Kidney glomerular epithelial cell (primary cell): Measurements from ENCODE around the gene PRSS53.
A peak's percentile ranks its signal among the peaks of the same experiment; 100 is the strongest.
"Not testable (repeated sequence)": the region's sequence is repeated elsewhere in the genome, so short reads cannot be mapped to it uniquely, and the experiment has no call there.

Experiments
- DNase-seq: peaks from one replicate; lab custom pipeline; 2025; lab: John Stamatoyannopoulos, UW

Gene PRSS53

DNA sequence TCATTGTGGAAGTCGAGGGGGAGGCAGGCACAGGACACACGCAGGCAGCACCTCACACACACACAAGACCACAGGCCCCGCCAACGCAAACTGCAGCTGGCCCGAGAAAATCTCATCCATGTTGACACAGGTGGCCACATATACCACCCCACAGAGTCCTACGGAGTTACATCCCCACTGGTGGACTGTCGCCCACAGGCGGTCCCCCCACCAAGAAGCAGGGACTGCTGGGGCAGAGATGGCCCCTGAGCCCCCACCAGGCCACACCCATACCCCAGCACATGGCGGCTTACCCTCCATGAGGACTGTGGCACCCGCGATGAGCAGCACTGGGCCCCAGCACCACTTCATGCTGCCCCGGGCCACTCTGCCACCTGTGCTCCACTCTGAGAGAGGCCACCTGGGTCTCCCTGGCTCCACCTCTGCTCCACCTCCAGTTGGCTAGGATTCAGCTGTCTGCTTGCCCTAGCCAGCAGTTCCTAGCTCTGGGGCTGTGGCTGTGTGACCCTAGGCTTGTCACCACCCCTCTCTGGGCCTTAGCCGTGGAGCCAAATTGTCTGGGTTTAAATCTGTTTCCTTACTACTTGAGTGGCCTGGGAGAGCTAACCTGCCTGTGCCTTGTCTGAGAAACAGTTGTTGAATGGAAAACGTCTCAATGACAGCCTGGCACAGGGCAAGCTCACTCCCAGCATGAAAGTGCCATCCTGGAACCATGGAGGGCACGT is at the start of gene PRSS53:
Gene PRSS53, minus strand, starts transcription at position 485 of the 725 bp plus-strand sequence. Its CDS starts 134 bp downstream, at position 351.
- DNase-seq, result no peak

DNA sequence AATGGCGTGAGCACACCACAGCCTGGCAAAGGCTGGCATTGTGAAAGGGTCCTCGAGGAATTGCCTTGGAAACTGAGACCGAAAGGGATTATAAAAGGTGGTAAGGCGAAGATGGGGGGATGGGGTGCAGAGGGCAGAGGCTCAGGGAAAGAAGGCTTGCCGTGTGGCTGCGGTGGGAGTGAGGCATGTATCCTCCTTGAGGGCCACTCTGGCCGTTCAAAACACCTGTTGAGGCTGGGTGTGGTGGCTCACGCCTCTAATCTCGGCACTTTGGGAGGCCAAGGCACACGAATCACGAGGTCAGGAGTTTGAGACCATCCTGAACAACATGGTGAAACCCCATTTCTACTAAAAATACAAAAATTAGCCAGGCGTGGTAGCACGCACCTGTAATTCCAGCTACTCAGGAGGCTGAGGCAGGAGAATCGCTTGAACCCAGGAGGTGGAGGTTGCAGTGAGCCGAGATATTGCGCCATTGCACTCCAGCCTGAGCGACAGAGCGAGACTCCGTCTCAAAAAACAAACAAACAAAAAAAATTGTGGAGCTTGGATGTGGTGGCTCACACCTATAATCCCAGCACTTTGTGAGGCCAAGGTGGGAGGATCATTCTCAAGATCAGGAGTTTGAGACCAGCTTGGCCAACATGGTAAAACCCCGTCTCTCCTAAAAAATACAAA is 48.2 kb upstream of the PRSS53 start:
- DNase-seq, result not testable (repeated sequence)

DNA sequence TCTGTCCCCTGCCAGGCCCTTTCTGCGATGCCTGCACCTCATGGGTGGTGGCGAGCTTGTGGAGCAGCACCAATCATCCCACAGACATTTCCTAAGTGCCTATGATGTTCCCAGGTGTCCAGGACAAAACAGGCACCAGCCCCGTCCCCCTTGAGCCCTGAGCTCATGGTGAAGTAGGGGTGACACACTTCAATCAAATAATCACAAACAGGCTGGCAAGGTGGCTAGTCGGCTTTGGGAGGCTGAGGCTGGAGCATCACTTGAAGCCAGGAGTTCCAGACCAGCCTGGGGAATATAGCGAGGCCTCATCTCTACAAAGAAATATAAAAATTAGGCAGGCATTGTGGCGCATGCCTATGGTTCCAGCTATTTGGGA is 47.5 kb upstream of the PRSS53 start:
- DNase-seq, result no peak

DNA sequence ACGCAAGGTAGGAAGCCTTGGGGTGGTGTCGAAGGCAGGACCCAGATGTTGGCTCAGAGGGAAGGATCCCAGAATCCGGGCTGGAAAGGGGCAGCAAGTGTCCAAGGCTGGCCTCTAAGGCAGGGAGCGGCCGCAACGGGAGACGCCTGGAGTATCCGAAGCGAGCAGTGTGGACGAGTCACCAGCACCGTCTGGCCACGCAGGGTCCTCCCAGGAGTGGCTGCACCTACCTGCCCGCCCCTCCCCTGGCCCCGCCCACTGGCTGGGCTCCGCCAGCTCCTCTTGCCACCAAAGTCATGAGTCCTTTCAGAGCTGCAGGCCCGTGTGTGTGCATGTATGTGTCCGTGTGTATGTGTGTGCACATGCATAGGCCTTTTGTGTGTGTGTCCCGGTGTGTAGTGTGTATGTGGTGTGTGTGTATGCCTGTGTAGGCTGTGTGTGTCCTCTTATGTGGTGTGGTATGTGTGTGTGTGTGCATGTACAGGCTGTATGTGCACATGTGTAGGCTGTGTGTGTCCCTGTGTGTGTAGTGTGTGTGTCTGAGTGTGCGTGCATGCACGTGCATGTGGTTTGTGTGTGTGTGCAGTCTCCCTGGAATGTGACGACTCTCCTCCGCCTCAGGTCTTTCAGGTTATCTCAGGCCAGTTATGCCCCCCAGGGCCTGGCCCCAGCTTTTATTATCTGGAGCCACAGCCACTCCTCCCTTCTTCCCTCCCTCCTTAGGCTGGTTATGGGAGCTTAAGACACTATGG is 47.0 kb upstream of the PRSS53 start, which contains the start of gene PRSS8:
Gene PRSS8, minus strand, starts transcription at position 193 of the 752 bp plus-strand sequence. CDS start 229 bp downstream, outside the sequence.
- DNase-seq, result no peak

DNA sequence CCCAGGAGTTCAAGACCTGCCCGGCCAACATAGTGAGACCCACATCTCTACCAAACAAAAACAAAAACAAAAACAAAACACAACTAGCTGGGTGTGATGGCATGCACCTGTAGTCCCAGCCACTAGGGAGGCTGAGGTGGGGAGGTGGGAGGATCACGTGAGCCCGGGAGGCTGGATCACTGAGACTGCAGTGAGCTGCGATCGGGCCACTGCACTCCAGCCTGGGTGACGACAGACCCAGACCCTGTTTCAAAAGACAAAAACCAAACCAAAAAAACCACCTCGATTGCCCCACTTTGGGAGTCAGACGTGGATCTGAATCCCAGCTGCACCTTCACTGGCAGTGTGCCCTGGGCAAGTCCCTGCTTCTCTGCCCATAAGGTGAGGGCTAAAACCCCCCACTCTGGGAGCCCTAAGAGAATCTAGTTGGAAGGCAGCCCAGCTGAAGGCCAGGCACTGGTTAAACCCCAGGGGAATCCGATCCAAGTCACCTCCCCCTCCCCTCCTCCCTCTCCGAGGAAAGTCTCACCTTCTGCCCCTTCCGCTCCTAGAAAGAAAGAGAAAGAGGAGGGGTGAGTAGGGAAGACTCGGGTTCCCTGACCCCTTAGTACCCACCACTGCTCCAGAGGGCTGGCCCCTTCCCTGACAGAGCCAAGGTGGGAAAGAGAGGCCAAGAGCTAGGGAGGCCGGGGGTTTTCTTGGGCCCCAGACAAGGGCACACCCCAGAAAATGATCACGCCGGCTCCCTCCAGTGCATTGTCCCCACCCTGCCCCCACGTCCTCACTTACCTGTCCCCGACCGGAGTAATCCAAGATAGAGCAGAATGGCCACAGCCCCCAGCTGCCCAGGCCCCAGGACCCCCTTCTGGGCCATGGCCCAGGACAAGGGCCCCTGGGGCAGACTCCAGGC is 46.1 kb upstream of the PRSS53 start:
- DNase-seq, result no peak

DNA sequence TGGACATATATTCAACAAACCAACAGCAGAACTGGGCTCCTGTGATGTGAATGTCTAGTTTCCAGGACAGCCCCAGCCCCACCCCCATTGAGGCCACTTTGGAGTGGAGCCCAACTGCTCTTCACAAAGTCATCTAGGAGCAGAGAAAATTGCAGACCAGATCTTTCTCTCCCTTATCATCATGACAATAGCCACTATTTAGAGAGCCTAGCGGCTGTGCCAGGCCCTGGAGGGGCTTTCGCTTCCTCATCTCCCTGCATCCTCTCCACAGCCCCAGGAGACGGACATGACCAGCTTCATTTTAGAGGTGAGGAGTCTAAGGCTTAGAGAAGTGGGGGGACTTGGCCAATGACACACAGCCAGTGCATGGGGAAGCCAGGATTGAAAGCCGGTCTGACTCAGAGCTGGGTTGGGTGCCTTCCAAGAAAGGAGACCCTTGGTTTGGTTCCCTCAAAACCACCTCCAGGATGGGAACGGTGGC is 45.4 kb upstream of the PRSS53 start:
- no peak for DNase-seq

DNA sequence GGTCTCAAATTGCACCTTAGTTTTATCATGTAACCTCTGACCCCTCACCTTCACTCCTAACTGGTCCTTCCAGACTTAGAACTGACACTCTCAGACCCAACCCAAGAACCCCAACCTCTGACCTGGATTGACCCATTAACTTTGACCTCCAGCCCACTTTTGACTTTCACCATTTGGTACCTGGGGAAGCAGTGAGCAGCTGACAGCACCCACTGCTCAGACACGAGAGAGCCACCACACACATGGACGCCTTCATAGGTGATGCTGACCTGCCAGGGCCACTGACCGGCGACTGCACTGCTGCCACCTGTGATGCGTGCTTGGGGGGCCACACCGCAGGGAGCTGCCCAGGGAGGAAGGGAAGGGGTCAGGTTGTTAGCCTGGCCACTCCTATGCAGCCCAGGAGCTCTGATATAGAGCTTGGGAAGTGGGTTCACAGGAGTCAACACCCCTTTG is 44.3 kb upstream of the PRSS53 start:
- DNase-seq, result no peak

DNA sequence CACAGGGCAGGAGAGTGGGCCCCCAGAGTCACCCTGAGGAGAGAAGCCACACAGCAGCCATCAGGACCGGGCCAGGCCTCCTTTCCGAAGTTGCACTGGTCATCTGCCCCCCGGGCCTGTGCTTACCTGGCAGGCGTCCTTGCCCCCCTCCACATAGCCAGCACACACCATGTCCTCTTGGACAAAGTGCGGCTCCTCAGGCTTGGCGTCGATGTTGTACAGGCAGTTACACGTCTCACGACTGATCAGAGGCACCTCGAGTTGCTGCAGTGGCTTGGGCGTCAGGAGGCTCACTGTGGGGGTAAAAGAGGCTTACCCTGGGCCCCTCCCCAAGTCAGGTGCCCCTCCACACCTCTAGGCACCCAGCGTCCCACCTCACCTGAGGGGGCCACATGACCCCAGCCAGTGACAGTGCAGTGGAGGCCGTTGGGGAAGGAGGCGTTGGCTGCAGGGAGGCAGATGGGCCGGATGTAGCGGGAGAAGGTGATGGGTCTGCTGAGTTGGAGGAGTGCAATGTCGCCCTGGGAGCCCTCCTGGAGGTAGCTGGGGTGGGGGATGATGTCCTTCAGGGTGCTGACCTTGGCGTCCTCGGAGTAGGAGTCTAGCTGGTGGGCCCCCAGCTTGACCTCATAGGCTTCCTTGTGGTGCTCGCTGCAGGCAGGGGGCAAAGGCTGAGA is 43.7 kb upstream of the PRSS53 start:
- DNase-seq, result no peak

DNA sequence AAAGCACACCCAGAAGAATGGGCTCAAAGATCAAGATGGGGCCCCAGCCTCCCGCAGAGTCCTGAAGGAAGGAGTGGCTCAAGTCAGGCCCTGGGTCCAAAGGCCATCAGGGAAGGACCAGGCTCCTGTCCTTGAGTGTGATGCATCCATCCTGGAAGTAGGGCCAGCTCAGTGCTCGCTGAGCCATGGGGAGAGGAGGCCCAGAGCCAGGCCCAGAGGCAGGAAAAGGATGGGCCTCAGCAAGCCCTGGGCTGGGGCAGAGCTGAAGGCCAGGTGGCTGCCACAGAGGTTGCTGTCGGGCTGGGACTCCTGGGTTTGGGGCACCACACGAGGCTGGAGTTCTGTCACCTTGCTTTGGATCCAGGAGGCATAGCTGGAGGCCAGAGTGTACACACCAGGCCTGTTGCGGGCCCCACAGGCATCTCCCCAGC is 43.1 kb upstream of the PRSS53 start:
- DNase-seq, result no peak

DNA sequence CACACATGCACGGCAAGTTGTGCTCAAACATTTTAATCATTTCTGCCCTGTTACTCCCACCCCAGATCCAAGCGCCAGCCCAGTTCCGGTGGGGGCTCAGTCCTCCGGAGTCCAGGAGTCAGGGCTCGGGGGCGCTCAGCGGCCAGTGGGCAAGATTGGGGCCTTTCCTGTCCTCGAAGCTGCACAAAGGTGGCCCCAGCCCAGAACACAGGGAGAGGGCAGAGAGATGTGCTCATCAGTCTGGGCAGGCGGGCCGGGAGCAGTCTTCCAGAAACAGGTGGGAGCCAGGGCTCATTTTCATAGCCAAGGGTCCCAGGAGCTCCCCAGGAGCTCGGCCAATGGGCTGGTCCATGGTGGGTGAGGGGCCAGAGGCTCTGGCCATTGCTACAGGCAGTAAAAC is 42.7 kb upstream of the PRSS53 start:
- DNase-seq, result no peak

DNA sequence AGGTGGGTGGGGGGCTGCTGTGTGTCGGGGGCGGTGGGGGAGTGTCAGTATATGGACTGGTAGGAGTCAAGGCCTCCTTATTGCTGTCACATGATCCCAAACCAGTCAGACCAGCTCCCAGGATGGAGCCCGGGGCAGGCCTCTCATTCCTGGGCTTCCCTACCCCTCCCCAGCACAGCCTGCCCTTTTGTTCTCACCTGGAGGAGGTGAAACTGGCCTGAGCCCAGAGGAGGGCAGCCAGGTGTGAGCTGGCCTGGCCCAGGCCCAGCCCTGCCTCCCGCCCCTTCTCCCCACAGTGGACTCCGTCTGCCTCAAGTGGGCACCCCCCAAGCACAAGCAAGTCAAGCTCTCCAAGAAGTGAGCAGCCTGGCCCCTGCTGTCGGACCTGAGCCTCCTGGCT is 42.2 kb upstream of the PRSS53 start:
- DNase-seq, result no peak

DNA sequence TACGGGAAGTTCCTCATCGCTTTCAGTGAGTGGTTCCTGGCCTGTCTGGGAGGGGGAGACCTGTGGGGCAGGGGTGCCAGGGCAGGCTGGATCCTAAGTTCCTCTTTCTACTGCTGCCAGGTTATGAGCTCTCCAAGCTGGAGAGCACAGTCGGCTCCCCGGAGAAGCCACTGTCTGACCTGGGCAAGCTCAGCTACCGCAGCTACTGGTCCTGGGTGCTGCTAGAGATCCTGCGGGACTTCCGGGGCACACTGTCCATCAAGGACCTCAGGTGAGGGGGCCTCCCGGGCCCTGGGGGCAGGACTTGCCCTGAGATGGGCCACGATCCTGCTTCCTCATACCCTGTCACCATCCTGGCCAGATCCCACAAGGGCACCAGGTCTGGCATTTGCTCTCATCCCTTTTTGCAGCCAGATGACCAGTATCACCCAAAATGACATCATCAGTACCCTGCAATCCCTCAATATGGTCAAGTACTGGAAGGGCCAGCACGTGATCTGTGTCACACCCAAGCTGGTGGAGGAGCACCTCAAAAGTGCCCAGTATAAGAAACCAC is 41.7 kb upstream of the PRSS53 start:
- no peak for DNase-seq

DNA sequence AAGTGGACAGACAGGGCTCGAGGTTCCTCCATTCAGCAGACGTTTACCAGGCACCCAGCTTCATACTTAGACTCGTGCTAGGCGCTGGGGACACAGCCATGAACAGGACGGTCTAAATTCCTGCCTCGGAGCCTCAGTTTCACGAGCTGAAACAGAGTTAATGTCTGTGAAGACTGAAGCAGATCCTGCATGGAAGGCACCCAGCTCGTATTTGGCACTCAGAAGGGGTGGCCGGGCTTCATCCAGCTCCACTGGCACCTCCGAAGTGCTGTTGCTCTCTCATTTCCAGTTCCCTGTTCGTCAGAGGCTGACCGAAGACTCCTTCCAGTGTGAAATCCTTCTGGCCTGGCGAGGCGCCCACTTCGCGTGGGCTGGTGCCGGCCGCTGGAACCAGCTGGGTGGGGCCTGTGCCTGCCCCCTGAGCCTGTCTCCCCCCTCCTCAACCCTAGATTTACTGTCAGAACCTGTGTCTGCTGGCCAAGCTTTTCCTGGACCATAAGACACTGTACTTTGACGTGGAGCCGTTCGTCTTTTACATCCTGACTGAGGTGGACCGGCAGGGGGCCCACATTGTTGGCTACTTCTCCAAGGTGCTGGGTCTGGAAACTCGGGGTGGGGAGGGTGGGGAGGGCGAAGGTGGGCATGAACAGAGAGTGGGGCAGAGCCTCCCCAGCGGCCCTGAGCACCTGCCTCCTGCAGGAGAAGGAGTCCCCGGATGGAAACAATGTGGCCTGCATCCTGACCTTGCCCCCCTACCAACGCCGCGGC is 41.0 kb upstream of the PRSS53 start:
- no peak for DNase-seq

DNA sequence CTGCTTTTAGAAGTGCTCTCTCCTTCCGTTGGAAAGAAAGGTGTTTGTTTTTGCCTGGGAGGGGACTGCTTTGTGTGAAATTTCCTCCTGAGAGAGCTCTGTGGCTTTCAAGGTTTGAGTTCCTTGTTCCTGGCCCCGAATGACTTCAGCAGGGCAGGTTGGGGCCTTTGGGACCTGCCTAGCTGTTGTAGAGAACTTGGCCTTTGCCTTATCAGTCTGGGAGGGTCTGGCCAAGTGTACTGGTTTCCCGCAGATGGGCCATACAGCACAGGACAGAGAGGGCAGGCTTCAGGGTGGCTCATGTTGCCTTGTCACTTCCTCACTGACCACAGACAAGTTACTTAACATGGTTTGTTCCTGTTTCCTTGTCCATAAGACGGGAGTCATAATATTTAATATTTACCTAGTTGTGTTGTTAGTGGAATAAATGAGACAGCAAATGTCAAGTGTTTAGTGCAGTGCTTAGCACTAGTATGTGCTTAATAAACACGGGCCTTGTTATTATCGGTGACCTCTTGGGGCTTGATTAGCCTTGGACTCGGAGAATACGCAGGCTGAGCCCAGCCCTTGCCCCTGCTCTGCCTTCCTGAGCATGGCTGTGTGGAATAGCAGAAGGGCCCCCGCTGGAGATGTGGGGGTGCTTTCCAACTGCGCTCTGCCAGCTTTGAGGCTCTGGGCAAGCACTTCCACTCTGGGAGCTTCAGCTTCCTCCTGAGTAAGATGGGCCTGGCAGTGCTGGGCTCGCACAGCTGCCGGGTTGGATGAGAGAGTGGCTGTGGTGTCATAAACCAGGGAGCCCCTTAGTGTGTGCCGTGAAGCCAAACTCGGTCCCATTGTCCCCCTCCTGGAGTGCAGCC is 40.2 kb upstream of the PRSS53 start:
- no peak for DNase-seq

DNA sequence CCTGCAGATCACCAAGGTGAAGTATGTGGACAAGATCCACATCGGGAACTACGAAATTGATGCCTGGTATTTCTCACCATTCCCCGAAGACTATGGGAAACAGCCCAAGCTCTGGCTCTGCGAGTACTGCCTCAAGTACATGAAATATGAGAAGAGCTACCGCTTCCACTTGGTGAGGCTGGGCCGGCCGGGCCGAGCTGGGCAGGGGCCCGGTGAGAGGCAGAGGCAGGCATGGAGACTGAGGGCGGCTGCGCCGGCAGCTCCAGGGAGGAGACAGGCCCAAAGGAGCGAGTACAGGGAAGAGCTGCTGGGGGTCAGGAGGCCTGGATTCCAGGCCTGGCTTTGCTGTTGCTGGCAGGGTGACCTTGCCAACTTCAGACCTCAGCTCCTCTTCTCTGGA is 38.4 kb upstream of the PRSS53 start:
- no peak for DNase-seq

DNA sequence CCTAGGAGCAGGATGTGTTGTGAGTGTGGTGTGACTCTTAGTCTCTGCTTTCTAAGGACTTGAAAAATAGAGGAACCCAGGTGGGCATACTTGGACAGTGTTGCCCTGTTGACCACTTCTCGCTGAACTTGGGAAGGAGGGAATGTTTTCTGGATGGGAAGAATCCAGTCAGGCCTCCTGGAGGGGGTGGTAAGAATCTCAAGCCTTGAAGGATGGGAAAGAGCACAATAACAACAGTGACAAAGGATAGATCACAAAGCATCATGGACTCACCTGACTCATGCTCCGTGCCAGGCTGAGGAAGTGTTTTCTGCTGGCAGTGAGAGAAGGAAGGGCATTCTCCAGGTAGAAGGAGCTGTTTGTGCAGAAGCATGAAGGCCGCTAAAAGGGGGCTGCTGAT is 37.1 kb upstream of the PRSS53 start:
- no peak for DNase-seq

DNA sequence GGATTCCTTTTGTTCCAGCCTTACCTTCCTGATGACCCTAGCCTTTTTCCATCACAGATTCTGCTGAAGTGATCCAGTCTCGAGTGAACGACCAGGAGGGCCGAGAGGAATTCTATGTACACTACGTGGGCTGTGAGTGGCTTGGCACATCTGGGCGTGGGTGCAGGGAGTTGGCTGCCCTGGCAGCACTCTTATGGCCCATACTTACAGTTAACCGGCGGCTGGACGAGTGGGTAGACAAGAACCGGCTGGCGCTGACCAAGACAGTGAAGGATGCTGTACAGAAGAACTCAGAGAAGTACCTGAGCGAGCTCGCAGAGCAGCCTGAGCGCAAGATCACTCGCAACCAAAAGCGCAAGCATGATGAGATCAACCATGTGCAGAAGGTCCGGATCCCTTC is 31.4 kb upstream of the PRSS53 start:
- DNase-seq, result no peak

DNA sequence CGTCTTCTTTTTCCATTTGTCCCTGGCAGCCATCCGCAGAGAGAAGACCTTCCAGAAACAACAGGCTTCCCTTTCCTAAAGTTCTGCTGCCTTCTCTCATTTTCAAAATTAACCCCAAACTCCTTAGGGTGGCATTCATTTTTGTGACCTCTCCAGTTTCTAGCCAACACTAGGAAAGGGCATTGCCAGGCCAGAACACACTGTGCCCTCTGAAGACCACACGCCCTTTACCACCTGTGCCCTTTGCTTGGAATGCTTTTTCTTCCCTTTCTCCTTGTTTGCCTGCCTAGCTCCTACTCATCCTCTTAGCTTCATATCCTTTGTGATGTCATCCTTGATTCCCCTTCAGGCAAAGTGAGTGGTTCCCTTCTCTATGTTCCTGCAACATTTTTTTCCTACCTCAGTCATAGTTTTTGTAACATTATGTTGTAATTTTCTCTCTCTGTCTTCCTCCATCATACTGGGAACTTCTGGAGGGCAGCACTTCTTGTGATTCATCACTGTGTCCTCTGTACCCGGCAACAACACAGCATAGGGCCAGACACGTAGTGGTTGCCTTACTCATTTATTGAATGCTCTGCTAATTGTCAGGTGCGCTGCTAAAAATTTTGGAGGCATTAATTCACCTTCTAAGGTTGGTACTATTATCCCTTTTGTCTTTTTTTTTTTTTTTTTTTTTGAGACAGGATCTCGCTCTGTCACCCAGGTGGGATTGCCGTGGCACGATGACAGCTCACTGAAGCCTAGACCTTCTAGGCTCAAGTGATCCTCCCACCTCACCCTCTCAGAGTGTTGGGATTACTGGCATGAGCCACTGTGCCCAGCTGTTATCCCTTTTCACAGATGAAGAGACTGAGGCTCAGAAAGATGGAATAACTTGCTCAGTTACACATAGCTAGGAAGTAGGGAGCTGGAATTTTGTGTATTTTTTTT is 29.7 kb upstream of the PRSS53 start:
- DNase-seq, result peak; percentile 34
